NCI-H2107 treated with DMSO at 0.1 percent for 48 hours (cell line): ENCODE measurements around the gene TNRC6B.
"Not testable (repeated sequence)": the region's sequence is repeated elsewhere in the genome, so short reads cannot be mapped to it uniquely, and the experiment has no call there.

Source experiments
- DNase-seq: peaks from one replicate; lab custom pipeline; 2025; ENCODE audit not compliant: unreplicated experiment; lab: John Stamatoyannopoulos, UW

The TNRC6B gene

GRCh38 chr22:40177738-40178416 lies at the start of gene TNRC6B:
TNRC6B (plus strand) TSS chr22:40177925; CDS start chr22:40178136, 211 bp downstream.
- peak; percentile 96 for DNase-seq

- no peak for DNase-seq
Measured at GRCh38 chr22:40128989-40129388, 48.7 kb upstream of the TNRC6B start.

GRCh38 chr22:40137132-40137531 lies 40.6 kb upstream of the TNRC6B start:
- no peak for DNase-seq

- DNase-seq: no peak
Measured at GRCh38 chr22:40138866-40139265, 38.9 kb upstream of the TNRC6B start.

- DNase-seq: no peak
Measured at GRCh38 chr22:40147388-40148176, 30.1 kb upstream of the TNRC6B start.

GRCh38 chr22:40153192-40153591 lies 24.5 kb upstream of the TNRC6B start:
- DNase-seq: no peak

- no peak for DNase-seq
Measured at GRCh38 chr22:40153705-40154104, 24.0 kb upstream of the TNRC6B start.

- DNase-seq: peak; percentile 96
Measured at GRCh38 chr22:40156001-40156516, 21.7 kb upstream of the TNRC6B start.

GRCh38 chr22:40156682-40157081 lies 21.0 kb upstream of the TNRC6B start:
- DNase-seq: not testable (repeated sequence)

- DNase-seq: no peak
Measured at GRCh38 chr22:40157330-40157945, 20.3 kb upstream of the TNRC6B start.

- DNase-seq: no peak
Measured at GRCh38 chr22:40161194-40161593, 16.5 kb upstream of the TNRC6B start.

GRCh38 chr22:40165537-40165936 lies 12.2 kb upstream of the TNRC6B start:
- not testable (repeated sequence) for DNase-seq

GRCh38 chr22:40175611-40176244 lies 2.0 kb upstream of the TNRC6B start:
- DNase-seq: no peak

GRCh38 chr22:40176921-40177737 lies 596 bp upstream of the TNRC6B start:
- peak; percentile 36 for DNase-seq

GRCh38 chr22:40178417-40179409 lies 988 bp downstream of the TNRC6B start:
- peak; percentile 31 for DNase-seq

- DNase-seq: no peak
Measured at GRCh38 chr22:40179526-40179925, 1.8 kb downstream of the TNRC6B start.

- DNase-seq: no peak
Measured at GRCh38 chr22:40180403-40180802, 2.7 kb downstream of the TNRC6B start.

GRCh38 chr22:40181323-40181722 lies 3.6 kb downstream of the TNRC6B start:
- no peak for DNase-seq

GRCh38 chr22:40182231-40182835 lies 4.6 kb downstream of the TNRC6B start:
- DNase-seq: no peak
